Large intestine (tissue), 3 donors: ENCODE results near the gene CECR2. TPM values are rescaled to one million over a fixed set of nuclear protein-coding genes. Genes with fewer than 3 reads are reported as not detected.

Source experiments
- DNase-seq, 2 donors: peaks; one replicate each; pipeline versions ENCODE4 v3.0.0 to v3.0.0-alpha.2; 2013
- H3K27ac ChIP-seq: one replicate; pipeline ENCODE4 v1.5.1; 2013; ENCODE audit warnings: low read length
- H3K27me3 ChIP-seq: 2 replicates; pipeline ENCODE4 v1.6.1; 2013; ENCODE audit warnings: low read length; ENCODE audit not compliant: control insufficient read depth, insufficient read depth
- H3K36me3 ChIP-seq: 2 replicates; pipeline ENCODE4 v1.6.1; 2013; ENCODE audit warnings: low read length; ENCODE audit not compliant: control insufficient read depth, insufficient read depth
- H3K4me1 ChIP-seq: one replicate; pipeline ENCODE4 v1.6.1; 2013; ENCODE audit warnings: low read length; ENCODE audit not compliant: control insufficient read depth, insufficient read depth
- H3K4me3 ChIP-seq: one replicate; pipeline ENCODE4 v1.5.1; 2013; ENCODE audit warnings: low read length
- H3K9me3 ChIP-seq: one replicate; pipeline ENCODE4 v1.6.1; 2013; ENCODE audit warnings: mild to moderate bottlenecking, low read depth, low read length, moderate library complexity; ENCODE audit not compliant: control insufficient read depth
- WGBS: methylation state at CpG from one replicate; pipeline ENCODE4 v1.1.5; 2013; ENCODE audit warnings: low lambda C conversion rate; ENCODE audit not compliant: insufficient coverage; 5-methylcytosine and 5-hydroxymethylcytosine counted together
- polyA plus RNA-seq: library from polyadenylated mRNA; unstranded; fragments of 120-200 nt; gene quantifications from one replicate; pipeline ENCODE4 v1.2.1, GENCODE V29; 2013

The CECR2 gene
- polyA plus RNA-seq, 1 donor: 1.7 TPM

DNA sequence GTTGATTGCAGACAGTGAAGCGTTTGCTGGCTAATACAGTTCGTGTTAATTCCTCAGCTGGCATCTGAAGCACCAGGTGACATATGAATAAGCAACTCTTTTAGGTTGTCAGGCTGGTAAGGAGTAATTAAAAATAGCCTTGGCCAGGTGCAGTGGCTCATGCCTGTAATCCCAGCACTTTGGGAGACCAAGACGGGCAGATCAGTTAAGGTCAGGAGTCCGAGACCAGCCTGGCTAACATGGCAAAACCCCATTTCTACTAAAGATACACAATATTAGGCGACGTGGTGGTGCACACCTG lies 74.9 kb downstream of the CECR2 start:
- DNase-seq: no peak
- H3K36me3 ChIP-seq: no peaks in the 10 kb centered on the region
- H3K4me3 ChIP-seq: no peak overlapping the region
- WGBS: no CpG with 5 or more reads among the region's 6 CpGs
- H3K4me1 ChIP-seq: no peaks in the 10 kb centered on the region
- H3K27me3 ChIP-seq: no peaks in the 10 kb centered on the region
- H3K9me3 ChIP-seq: no peaks in the 10 kb centered on the region
- H3K27ac ChIP-seq: no peak overlapping the region

DNA sequence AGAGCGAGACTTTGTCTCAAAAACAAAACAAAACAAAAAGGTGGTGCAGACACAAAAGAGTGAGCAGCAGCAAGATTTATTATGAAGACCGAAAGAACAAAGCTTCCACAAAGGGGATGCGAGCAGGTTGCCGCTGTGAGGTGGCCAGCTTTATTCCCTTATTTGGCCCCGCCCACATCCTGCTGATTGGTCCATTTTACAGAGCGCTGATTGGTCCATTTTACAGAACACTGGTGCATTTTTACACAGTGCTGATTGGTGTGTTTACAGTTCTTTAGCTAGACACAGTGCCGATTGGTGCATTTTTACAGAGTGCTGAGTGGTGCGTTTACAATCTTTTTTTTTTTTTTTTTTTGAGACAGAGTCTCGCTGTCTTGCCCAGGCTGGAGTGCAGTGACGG lies 77.4 kb downstream of the CECR2 start:
- 100% methylated on average over 2 of the region's 10 CpGs for WGBS
- Histone ChIP-seq H3K27me3 (no peaks in the 10 kb centered on the region), H3K4me1 (no peaks in the 10 kb centered on the region), H3K9me3 (no peaks in the 10 kb centered on the region), H3K4me3 (no peak overlapping the region), H3K36me3 (no peaks in the 10 kb centered on the region), H3K27ac (no peak overlapping the region)
- DNase-seq: no peak

DNA sequence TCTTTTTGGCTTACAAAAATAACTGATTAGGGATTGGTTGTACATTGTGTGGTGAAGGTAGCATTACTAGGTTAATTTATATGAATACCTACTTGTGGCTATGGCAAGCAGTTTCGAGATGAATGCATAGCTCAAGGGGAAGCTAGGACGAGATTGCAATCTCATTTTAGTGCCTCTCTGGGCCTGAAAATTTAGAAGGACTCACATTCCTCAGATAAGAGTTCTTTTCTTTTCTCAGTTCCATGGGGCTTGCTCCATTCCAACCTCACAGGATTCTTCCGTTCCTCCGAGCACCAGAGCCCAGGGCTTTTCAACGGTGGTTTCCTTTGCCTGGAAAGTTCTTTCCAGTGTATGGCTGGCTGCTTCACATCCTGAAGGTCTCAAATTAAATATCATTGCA lies 82.1 kb downstream of the CECR2 start:
- no peaks in the 10 kb centered on the region for H3K9me3 ChIP-seq
- DNase-seq: no peak
- H3K36me3 ChIP-seq: no peaks in the 10 kb centered on the region
- no CpG with 5 or more reads among the region's 5 CpGs for WGBS
- no peaks in the 10 kb centered on the region for H3K4me1 ChIP-seq
- no peaks in the 10 kb centered on the region for H3K27me3 ChIP-seq
- H3K4me3 ChIP-seq: no peak overlapping the region
- H3K27ac ChIP-seq: no peak overlapping the region

DNA sequence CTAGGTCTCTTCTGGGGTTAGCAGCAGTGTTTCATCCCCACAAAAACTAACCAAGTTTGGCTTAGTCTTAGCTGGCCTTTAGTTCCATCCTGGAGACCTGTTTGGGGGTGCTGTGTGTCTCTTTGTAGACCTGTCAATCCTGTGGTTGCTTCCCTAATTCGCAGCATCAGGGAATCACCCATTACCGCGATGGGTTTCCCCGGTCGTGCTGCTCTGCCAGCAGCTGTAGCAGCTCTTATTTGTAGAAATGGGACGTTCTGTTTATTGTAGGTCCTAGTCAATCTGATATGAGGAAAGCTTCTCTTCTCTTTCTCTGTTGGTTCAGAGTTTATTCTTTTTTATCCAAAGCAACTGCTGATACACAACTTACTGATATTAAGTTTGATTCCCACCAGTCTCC lies 91.6 kb downstream of the CECR2 start:
- H3K4me1 ChIP-seq: no peaks in the 10 kb centered on the region
- H3K27ac ChIP-seq: no peak overlapping the region
- H3K9me3 ChIP-seq: no peaks in the 10 kb centered on the region
- H3K27me3 ChIP-seq: no peaks in the 10 kb centered on the region
- no peaks in the 10 kb centered on the region for H3K36me3 ChIP-seq
- no peak overlapping the region for H3K4me3 ChIP-seq
- WGBS: 20% methylated on average over 1 of the region's 6 CpGs
- no peak for DNase-seq

DNA sequence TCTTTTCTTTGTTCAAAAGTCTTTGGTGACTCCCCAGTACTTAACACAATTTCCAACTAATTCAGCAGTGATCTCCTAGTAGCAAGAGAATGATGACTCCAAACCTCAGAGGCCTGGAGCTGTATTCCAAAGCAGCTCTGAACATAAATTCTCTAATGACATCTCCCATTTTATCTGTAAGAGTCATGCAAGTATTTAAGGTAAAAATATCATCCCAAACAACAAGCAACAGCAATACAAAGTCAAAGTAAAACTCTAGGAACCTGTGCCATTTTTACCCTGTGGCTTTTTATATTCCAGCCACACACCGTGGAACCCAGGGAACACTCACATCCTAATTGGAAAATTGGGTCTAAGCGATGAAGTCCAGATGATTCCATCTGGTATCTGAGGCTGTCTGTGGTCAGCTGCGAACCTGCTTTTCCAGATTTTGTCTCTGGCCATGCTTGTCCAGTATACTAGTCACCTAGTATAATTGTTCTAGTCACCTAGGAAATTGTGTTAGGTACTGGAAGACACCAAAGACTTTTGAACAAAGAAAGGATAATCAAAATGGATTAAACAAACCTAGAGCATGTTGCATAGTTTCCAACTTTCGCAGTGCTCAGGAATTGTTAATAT lies 101.7 kb downstream of the CECR2 start:
- no peaks in the 10 kb centered on the region for H3K36me3 ChIP-seq
- no peaks in the 10 kb centered on the region for H3K4me1 ChIP-seq
- H3K27me3 ChIP-seq: no peaks in the 10 kb centered on the region
- no peak for DNase-seq
- H3K9me3 ChIP-seq: no peaks in the 10 kb centered on the region
- H3K4me3 ChIP-seq: no peak overlapping the region
- H3K27ac ChIP-seq: no peak overlapping the region
- no CpG with 5 or more reads among the region's 4 CpGs for WGBS

DNA sequence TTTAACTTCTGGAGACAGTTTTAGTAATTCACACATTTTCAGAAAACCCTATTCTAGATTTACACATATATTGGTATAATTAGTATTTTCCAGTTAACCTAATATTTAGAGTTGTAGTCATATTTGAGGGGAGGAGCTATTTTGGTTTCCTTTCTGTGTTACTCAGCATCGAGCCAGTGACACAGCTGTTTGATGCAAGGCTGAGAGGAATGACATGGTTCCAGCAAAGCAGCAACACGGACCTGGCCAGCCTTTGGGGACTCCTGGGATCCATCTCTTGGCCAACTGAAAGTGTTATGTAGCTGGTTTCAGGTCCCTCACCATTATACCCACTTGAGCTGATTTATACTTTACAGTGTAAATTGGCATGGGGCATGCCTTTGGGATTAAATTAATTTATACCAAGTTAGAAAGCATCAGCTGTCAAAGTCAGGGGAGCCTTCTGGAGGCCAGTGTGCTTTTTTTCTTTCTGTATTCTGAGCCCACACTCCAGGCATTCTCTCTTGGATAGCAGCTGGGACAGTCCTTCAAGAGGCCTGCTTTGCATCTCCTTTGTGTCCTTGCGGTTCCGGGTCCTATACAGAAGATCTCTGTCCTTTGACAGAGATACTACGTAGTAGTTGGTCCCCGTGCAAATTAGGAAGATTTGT lies 102.8 kb downstream of the CECR2 start:
- Histone ChIP-seq H3K27ac (no peak overlapping the region), H3K9me3 (no peaks in the 10 kb centered on the region), H3K36me3 (no peaks in the 10 kb centered on the region), H3K4me1 (no peaks in the 10 kb centered on the region), H3K27me3 (no peaks in the 10 kb centered on the region), H3K4me3 (no peak overlapping the region)
- DNase-seq: no peak
- no CpG with 5 or more reads among the region's 6 CpGs for WGBS

DNA sequence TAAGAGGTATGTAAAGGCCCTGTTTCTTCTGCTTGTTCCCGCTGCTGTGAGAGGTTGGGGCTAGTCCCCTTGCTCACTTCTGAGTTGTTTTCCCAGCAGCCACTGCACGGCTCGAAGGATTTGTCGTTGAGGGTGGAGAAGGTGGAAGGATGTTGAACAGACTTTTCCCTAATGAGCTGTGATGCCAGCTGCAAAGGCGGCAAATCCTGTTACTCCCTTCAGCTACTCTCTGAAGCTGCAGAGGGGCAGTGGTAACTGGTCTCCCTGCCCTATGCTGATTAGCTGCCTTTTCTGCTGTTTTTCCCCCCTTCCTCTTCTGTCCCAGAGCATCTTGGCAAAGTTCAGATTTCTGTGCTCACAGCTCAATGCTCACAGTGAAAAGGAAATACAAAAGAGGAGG lies 103.7 kb downstream of the CECR2 start:
- no peaks in the 10 kb centered on the region for H3K27me3 ChIP-seq
- DNase-seq: no peak
- H3K9me3 ChIP-seq: no peaks in the 10 kb centered on the region
- no peak overlapping the region for H3K4me3 ChIP-seq
- WGBS: 20% methylated on average over 1 of the region's 5 CpGs
- H3K4me1 ChIP-seq: no peaks in the 10 kb centered on the region
- H3K36me3 ChIP-seq: no peaks in the 10 kb centered on the region
- no peak overlapping the region for H3K27ac ChIP-seq

DNA sequence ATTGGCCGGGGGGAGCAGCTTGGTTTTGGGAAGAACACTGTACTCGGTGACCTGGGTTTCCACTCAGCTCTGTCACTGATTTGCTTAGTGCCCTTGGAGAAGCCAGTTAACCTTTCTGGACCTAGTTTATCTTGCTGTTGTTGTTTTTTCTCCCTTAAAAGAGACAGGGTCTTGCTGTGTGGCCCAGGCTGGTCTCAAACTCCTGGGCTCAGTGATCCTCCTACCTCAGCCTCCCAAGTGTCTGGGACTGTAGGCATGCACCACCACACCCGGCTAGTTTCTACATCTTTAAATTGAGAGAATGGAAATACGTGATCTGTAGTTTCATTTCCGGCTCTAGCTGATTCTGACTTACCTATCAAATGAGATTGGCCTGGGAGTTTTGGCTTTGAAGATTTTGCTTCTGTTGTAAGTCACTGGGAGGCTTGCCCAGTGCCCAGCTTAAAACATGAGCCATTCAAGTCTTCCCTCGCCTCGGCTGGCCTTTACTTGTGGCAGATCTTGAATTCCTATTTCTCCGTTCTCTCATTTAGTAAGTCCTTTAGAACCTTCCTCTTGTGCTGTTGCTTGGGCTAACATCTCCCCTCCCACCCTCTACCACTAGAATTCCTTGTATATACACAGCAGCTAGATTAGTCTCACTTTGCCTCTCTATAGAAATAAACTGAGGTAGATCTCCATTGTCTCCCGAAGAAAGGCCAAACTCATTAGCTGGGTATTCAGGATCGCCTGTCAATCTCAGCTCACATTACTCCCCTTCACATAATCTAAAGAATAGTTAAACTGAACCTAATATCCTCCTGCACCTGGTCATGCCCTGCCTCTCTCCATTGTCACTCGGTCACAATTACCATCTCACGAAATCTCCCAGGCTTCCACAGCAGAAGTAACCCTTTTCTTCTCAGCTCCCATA lies 106.3 kb downstream of the CECR2 start:
- H3K27me3 ChIP-seq: no peaks in the 10 kb centered on the region
- H3K4me3 ChIP-seq: no peak overlapping the region
- H3K9me3 ChIP-seq: no peaks in the 10 kb centered on the region
- no peak for DNase-seq
- H3K27ac ChIP-seq: no peak overlapping the region
- H3K4me1 ChIP-seq: no peaks in the 10 kb centered on the region
- WGBS: 81% methylated on average over 3 of the region's 12 CpGs
- no peaks in the 10 kb centered on the region for H3K36me3 ChIP-seq

DNA sequence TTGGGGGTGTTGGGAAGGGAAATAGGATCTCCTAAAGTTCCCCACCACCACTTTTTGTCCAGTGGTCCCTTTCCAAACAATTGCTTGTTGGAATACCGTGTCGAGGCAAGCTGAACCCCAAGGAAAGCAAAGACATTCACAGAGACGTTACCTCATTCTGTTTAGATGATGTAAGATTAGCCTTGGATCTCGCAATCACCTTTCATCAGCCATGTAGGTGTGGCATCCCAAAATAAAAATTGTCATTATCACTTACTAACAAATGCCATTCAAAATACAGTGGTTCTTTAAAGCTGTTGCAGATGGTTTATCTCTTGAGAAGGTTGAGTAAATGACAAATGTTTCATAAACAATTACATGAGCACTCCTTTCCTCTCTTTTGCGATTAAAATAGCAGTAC lies 107.6 kb downstream of the CECR2 start:
- Histone ChIP-seq H3K9me3 (no peaks in the 10 kb centered on the region), H3K27ac (no peak overlapping the region), H3K4me1 (no peaks in the 10 kb centered on the region), H3K4me3 (no peak overlapping the region), H3K27me3 (no peaks in the 10 kb centered on the region), H3K36me3 (no peaks in the 10 kb centered on the region)
- no peak for DNase-seq
- no CpG with 5 or more reads among the region's 5 CpGs for WGBS

DNA sequence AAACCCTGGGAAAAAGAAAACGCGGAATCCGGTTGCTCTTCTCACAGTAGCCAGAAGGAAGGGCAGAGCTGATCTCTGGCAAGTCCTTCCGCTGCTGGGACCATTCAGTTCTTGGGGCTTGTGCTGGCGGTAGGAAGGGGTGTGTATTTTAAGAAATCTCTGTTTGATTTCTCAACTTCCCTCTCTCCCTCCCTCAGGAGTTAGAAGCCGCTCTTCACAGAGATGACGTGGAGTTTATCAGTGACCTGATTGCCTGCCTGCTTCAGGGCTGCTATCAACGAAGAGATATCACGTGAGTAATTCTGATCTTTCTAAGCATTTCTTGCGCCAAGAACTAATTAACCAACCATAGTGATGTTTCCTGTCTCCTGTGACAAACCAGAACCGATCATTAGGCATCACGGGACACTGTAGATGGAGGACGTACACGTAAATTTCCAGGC lies 108.2 kb downstream of the CECR2 start:
- Histone ChIP-seq H3K27ac (no peak overlapping the region), H3K36me3 (no peaks in the 10 kb centered on the region), H3K27me3 (no peaks in the 10 kb centered on the region), H3K4me3 (no peak overlapping the region), H3K4me1 (no peaks in the 10 kb centered on the region), H3K9me3 (no peaks in the 10 kb centered on the region)
- peak; percentile 41 to 72 for DNase-seq
- WGBS: no CpG with 5 or more reads among the region's 14 CpGs
